ENCODE results near the gene TRIM54.

- TF ChIP-seq CTCF (IDR thresholded peaks at IDR 0.05 in 4 of 5, conservative IDR thresholded peaks at IDR 0.05 in 1 of 5): peak in 2 of 5 experiments; percentile 26 to 46
- TF ChIP-seq POLR2A (IDR thresholded peaks at IDR 0.05): peak; percentile 50
Observed at GRCh38 chr2:27356382-27357181, 74.4 kb downstream of the TRIM54 start, which contains the start of gene GTF3C2.
